HepG2 (cell line): ENCODE measurements around the gene DNAJC7. TPM values are rescaled to one million over a fixed set of nuclear protein-coding genes. Genes with fewer than 3 reads are reported as not detected.
"Not testable (repeated sequence)": the region's sequence is repeated elsewhere in the genome, so short reads cannot be mapped to it uniquely, and the experiment has no call there.

ENCODE experiments used
- ATAC-seq: fragments of 200-7000 bp; cut with Tn5 transposase; 3 replicates; pipeline ENCODE4 v1.9.1; 2020; ENCODE audit warnings: mild to moderate bottlenecking, moderate library complexity
- BruUV-seq: library from RNA; stranded (reverse); fragments of 400-500 nt; replicated peaks from 2 replicates; lab custom pipeline; 2021; lab: Mats Ljungman, UMichigan
- CTCF ChIA-PET: fragments of 300-600 bp; formaldehyde crosslinking; extraction: SDS; loops from one replicate; lab custom pipeline; 2021; ENCODE audit warnings: low total read pairs, inconsistent platforms, low intra/inter-chr PET ratio; lab: Yijun Ruan, JAX
- POLR2A ChIA-PET: fragments of 350-600 bp; sonication (Branson Sonifier 250); formaldehyde crosslinking; loops from one replicate; lab custom pipeline; 2020; ENCODE audit warnings: antibody characterized with exemption, inconsistent platforms; lab: Yijun Ruan, JAX
- DNase-seq: peaks from one replicate; pipeline ENCODE4 v3.0.0-alpha.2; 2015; ENCODE audit warnings: low spot score
- FAIRE-seq: peaks from 3 replicates; lab custom pipeline; 2011; peaks lifted over from hg19 to GRCh38; lab: Jason Lieb, UNC
- H2AFZ ChIP-seq: one replicate; pipeline ENCODE4 v1.6.1; 2011; ENCODE audit warnings: low read length, inconsistent platforms
- H3K27ac ChIP-seq: fragments of 300-600 bp; 3 replicates; pipeline ENCODE4 v1.8.0; 2011; ENCODE audit warnings: mixed run types, mild to moderate bottlenecking, mixed read lengths, low read length, inconsistent platforms; ENCODE audit not compliant: insufficient read depth; ENCODE audit errors: extremely low read length
- H3K27me3 ChIP-seq, 2 experiments: fragments of 200-600 bp in 1 of 2; 2 replicates in 1 of 2; 3 replicates in 1 of 2; pipeline versions ENCODE4 v1.6.0 to v1.8.0; 2011; ENCODE audit warnings: low read length in 2 of 2, mild to moderate bottlenecking in 2 of 2, moderate library complexity in 2 of 2, inconsistent platforms in 1 of 2; ENCODE audit not compliant: insufficient read depth in 2 of 2, control insufficient read depth in 1 of 2
- H3K36me3 ChIP-seq, 2 experiments: fragments of 200-600 bp in 1 of 2; replicated peaks in 1 of 2; 2 replicates in 1 of 2; 3 replicates in 1 of 2; pipeline versions ENCODE4 v1.5.1 to v1.8.0; 2011; ENCODE audit warnings: low read length in 2 of 2, inconsistent platforms in 1 of 2; ENCODE audit not compliant: insufficient read depth in 2 of 2, control insufficient read depth in 1 of 2
- H3K4me1 ChIP-seq: 2 replicates; pipeline ENCODE4 v1.5.1; 2012; ENCODE audit warnings: low read length, inconsistent platforms; ENCODE audit not compliant: insufficient read depth
- H3K4me2 ChIP-seq: 2 replicates; pipeline ENCODE4 v1.6.0; 2011; ENCODE audit warnings: low read depth, low read length, inconsistent platforms
- H3K4me3 ChIP-seq, 3 experiments: fragments of 200-600 bp in 1 of 3; sonication (generic), shearing (Covaris generic) in 1 of 3; replicated peaks in 1 of 3; 2 replicates each; pipeline ENCODE4 v1.5.1; 2011 to 2016; ENCODE audit warnings: low read length in 3 of 3, inconsistent platforms in 2 of 3, low read depth in 2 of 3, mild to moderate bottlenecking in 2 of 3, control low read depth in 1 of 3, mixed read lengths in 1 of 3; ENCODE audit not compliant: insufficient read depth in 1 of 3
- H3K79me2 ChIP-seq: one replicate; pipeline ENCODE4 v1.6.1; 2011; ENCODE audit warnings: low read length, inconsistent platforms; ENCODE audit not compliant: insufficient read depth
- H3K9ac ChIP-seq: 2 replicates; pipeline ENCODE4 v1.6.0; 2011; ENCODE audit warnings: mild to moderate bottlenecking, low read depth, low read length, inconsistent platforms; ENCODE audit not compliant: insufficient read depth
- H3K9me3 ChIP-seq: 2 replicates; pipeline ENCODE4 v1.5.1; 2012; ENCODE audit warnings: mild to moderate bottlenecking, low read length
- H4K20me1 ChIP-seq: 2 replicates; pipeline ENCODE4 v1.6.0; 2011; ENCODE audit warnings: inconsistent platforms, mild to moderate bottlenecking, low read length, moderate library complexity; ENCODE audit not compliant: insufficient read depth
- TAF15 ChIP-seq: fragments of 200-400 bp; formaldehyde crosslinking; IDR thresholded peaks from one replicate; pipeline ENCODE4 v1.6.1; 2018; ENCODE audit warnings: mild to moderate bottlenecking, low read depth, low read length; ENCODE audit not compliant: poor library complexity, severe bottlenecking
- ZFP82 ChIP-seq: sonication (generic); formaldehyde crosslinking; IDR thresholded peaks from 2 replicates; pipeline ENCODE4 v1.5.1; 2020; ENCODE audit warnings: mild to moderate bottlenecking, missing genetic modification reagents, borderline replicate concordance
- ZNF564 ChIP-seq: sonication (generic); formaldehyde crosslinking; IDR thresholded peaks from 2 replicates; pipeline ENCODE4 v1.8.1; 2023; ENCODE audit warnings: mild to moderate bottlenecking, missing genetic modification reagents
- WGBS: methylation state at CpG from one replicate; pipeline ENCODE4 v1.1.6; 2017; ENCODE audit warnings: low lambda C conversion rate; 5-methylcytosine and 5-hydroxymethylcytosine counted together
- in situ Hi-C: cut with HindIII; loops from 2 replicates; pipeline ENCODE4 v1.10.0; 2017; ENCODE audit warnings: low pct_unique_long_range_greater_than_20kb; ENCODE audit not compliant: extremely low pct_ligation_motif_present
- intact Hi-C: fragments of 100-400 bp; cut with micrococcal nuclease; formaldehyde crosslinking; loops from one replicate; pipeline ENCODE4 v1.10.0; 2022; ENCODE audit not compliant: unreplicated experiment
- polyA plus RNA-seq, 8 experiments: library from polyadenylated mRNA; depleted of rRNA in 3 of 8; stranded (reverse) in 7 of 8; unstranded in 1 of 8; fragments of >200 nt; fragmentation: Illumina TruSeq in 4 of 8; extraction: Trizol in 4 of 8; gene quantifications; 2 replicates each; pipeline versions ENCODE4 v1.2.1 to v1.2.3, GENCODE V29; 2011 to 2016; ENCODE audit warnings: low read depth in 4 of 8, missing spikeins in 1 of 8, mixed read lengths in 1 of 8; ENCODE audit not compliant: insufficient read depth in 1 of 8
- total RNA-seq, 5 experiments: library from RNA; depleted of rRNA; stranded (reverse); fragments of >200 nt; fragmentation: Illumina TruSeq; extraction: Trizol; gene quantifications; 2 replicates each; pipeline ENCODE4 v1.2.3, GENCODE V29; 2016; ENCODE audit warnings: low read depth in 1 of 5
- TF ChIP-seq, protein P1 (sequence below): sonication (generic); formaldehyde crosslinking; IDR thresholded peaks from 2 replicates; pipeline ENCODE4 v1.4.0; 2020; ENCODE audit warnings: missing genetic modification reagents

The DNAJC7 gene
- total and polyA plus RNA-seq, 2 of the 13 experiments (the other 11 are each of a cell fraction or from before 2014, with no cell fraction given), result 47.7 to 132 TPM

GRCh38 chr17:41930833-41931156 lies 86.4 kb downstream of the DNAJC7 start:
- peaks cover 42% of the 10 kb centered on the region for H3K4me1 ChIP-seq
- ChIA-PET CTCF (interaction anchor here (1.4 kb wide), 1 partner anchor 29 kb away, joined by 11 read pairs; no protein-coding TSS in a partner anchor), POLR2A (interaction anchor here (0.6 to 3.2 kb wide), 29 partner anchors 8 to 242 kb away, joined by 3 to 72 read pairs (median 5); partner anchors contain the start of genes ACLY, CNP, DHX58 and DNAJC7)
- intact Hi-C loops, result loop anchor here (1.0 kb wide), 1 partner anchor 29 kb away; no protein-coding TSS in a partner anchor
- H3K79me2 ChIP-seq, H3K27me3 ChIP-seq, ATAC-seq, FAIRE-seq, in situ Hi-C loops, BruUV-seq, H3K36me3 ChIP-seq, DNase-seq, H3K9me3 ChIP-seq, H4K20me1 ChIP-seq: not testable (repeated sequence)
- H3K4me2 ChIP-seq, result peak overlapping the region; percentile 96
- H2AFZ ChIP-seq, result peak overlapping the region; percentile 81
- 53% methylated on average over 18 of the region's 18 CpGs for WGBS
- peak overlapping the region; percentile 62 for H3K27ac ChIP-seq
- TF ChIP-seq ZFP82 (CRISPR knock-in tag) (0 out of 2 replicates have a peak, but pooled peaks have one; percentile 22), ZNF564 (CRISPR knock-in tag) (0 out of 2 replicates have a peak, but pooled peaks have one; percentile 5), TAF15 (peak; percentile 19)
- TF ChIP-seq, protein P1, sequence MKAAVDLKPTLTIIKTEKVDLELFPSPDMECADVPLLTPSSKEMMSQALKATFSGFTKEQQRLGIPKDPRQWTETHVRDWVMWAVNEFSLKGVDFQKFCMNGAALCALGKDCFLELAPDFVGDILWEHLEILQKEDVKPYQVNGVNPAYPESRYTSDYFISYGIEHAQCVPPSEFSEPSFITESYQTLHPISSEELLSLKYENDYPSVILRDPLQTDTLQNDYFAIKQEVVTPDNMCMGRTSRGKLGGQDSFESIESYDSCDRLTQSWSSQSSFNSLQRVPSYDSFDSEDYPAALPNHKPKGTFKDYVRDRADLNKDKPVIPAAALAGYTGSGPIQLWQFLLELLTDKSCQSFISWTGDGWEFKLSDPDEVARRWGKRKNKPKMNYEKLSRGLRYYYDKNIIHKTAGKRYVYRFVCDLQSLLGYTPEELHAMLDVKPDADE (CRISPR knock-in tag), result 0 out of 2 replicates have a peak, but pooled peaks have one; percentile 6
- peak overlapping the region; percentile 73 for H3K9ac ChIP-seq
- H3K4me3 ChIP-seq, result peak overlapping the region; percentile 48 to 76 (median 70); a peak in 5 of 6 replicates
